ENCODE data around the gene ADAMTSL2.

Gene ADAMTSL2

GRCh38 chr9:133552236-133552635 is 17.7 kb downstream of the ADAMTSL2 start:
- TF ChIP-seq CTCF (IDR thresholded peaks at IDR 0.05), result no peak

GRCh38 chr9:133553123-133553522 is 18.6 kb downstream of the ADAMTSL2 start:
- TF ChIP-seq CTCF (IDR thresholded peaks at IDR 0.05), result no peak

- TF ChIP-seq CTCF (IDR thresholded peaks at IDR 0.05), result no peak
These were observed 19.6 kb downstream of the ADAMTSL2 start for GRCh38 chr9:133553973-133554713.

GRCh38 chr9:133554729-133555128 is 20.2 kb downstream of the ADAMTSL2 start:
- TF ChIP-seq CTCF (IDR thresholded peaks at IDR 0.05), result no peak

GRCh38 chr9:133556354-133556753 is 21.9 kb downstream of the ADAMTSL2 start:
- TF ChIP-seq CTCF (IDR thresholded peaks at IDR 0.05), result no peak

- TF ChIP-seq CTCF (IDR thresholded peaks at IDR 0.05), result no peak
These were observed 23.1 kb downstream of the ADAMTSL2 start for GRCh38 chr9:133557581-133557980.

GRCh38 chr9:133558191-133559126 is 24.0 kb downstream of the ADAMTSL2 start:
- no peak for TF ChIP-seq CTCF (IDR thresholded peaks at IDR 0.05)
